ENCODE results near the gene BANP. TPM values are rescaled to one million over a fixed set of nuclear protein-coding genes. Genes with fewer than 3 reads are reported as not detected.

BANP gene
- total and polyA plus RNA-seq, 2 donors (not counting 3 experiments of a cell fraction or from before 2014, with no cell fraction given): 22.4 to 33.8 TPM

- Histone ChIP-seq H3K36me3 (ENCODE audit: control insufficient read depth in 2 of 2, extremely low read depth in 1 of 2, insufficient read depth in 2 of 2, low read length in 2 of 2) (no peaks in the 10 kb centered on the region), H3K79me2 (ENCODE audit: control insufficient read depth, insufficient read depth, low read length) (no peaks in the 10 kb centered on the region), H3K4me1 (ENCODE audit: control insufficient read depth, extremely low read depth, insufficient read depth, low read length) (no peaks in the 10 kb centered on the region), H2AFZ (ENCODE audit: low read depth, low read length) (no peak overlapping the region), H3K9me3 (replicated peaks; ENCODE audit: control insufficient read depth, insufficient read depth, low read length) (no peaks in the 10 kb centered on the region), H3K9me1 (replicated peaks; ENCODE audit: control insufficient read depth, extremely low read depth, insufficient read depth, low read length) (no peaks in the 10 kb centered on the region), H3K27ac (ENCODE audit: insufficient read depth, low read depth, low read length) (no peak overlapping the region), H3K4me2 (ENCODE audit: insufficient read depth, low read length) (no peak overlapping the region), H4K20me1 (replicated peaks; ENCODE audit: control insufficient read depth, extremely low read depth, insufficient read depth, low read length) (no peaks in the 10 kb centered on the region), H3K4me3 (replicated peaks in 1 of 3; ENCODE audit: insufficient read depth in 1 of 3, low read depth in 1 of 3, low read length in 3 of 3) (no peak overlapping the region), H3K9ac (replicated peaks; ENCODE audit: extremely low read depth, insufficient read depth, low read length) (no peak overlapping the region), H3K27me3 (ENCODE audit: control insufficient read depth in 2 of 2, insufficient read depth in 2 of 2, low read length in 2 of 2) (no peaks in the 10 kb centered on the region)
- intact Hi-C loops (cut with micrococcal nuclease) (no loop called here), dilution Hi-C loops (cut with MboI; ENCODE audit: extremely low pct_ligation_motif_present, low sequenced_read_pairs) (no loop called here)
- FAIRE-seq (no peak), DNase-seq (ENCODE audit: low read depth, low spot score) (no peak)
- BruUV-seq (replicated peaks): no TSS peak
- TF ChIP-seq CTCF (IDR thresholded peaks at IDR 0.05; ENCODE audit: extremely low read depth in 1 of 2, insufficient read depth in 1 of 2, low read depth in 1 of 2, low read length in 2 of 2): no peak
- TF ChIP-seq FOS (IDR thresholded peaks at IDR 0.05; ENCODE audit: borderline replicate concordance, insufficient read depth, low read length): no peak
- TF ChIP-seq EZH2 (IDR thresholded peaks at IDR 0.05; ENCODE audit: borderline replicate concordance, low read depth, low read length, severe bottlenecking): no peak
- no peak for TF ChIP-seq GATA2 (IDR thresholded peaks at IDR 0.05; ENCODE audit: insufficient read depth, insufficient read length, low read depth, low read length)
- no peak for TF ChIP-seq POLR2A (IDR thresholded peaks at IDR 0.05; ENCODE audit: low read depth, low read length)
- TF ChIP-seq MAX (IDR thresholded peaks at IDR 0.05; ENCODE audit: insufficient read depth, insufficient read length): no peak
- TF ChIP-seq JUN (IDR thresholded peaks at IDR 0.05; ENCODE audit: borderline replicate concordance, insufficient read depth, insufficient read length, low read depth): no peak
- TF ChIP-seq POLR2AphosphoS5 (IDR thresholded peaks at IDR 0.05; ENCODE audit: insufficient read depth, low read depth, low read length): no peak
- TF ChIP-seq MYC (IDR thresholded peaks at IDR 0.05; ENCODE audit: low read depth, low read length): no peak
- ChIA-PET POLR2A (no interaction called here), CTCF (interaction anchor here (1.9 kb wide), 1 partner anchor 140 kb away, joined by 4 read pairs; no protein-coding TSS in a partner anchor)
Observed at GRCh38 chr16:87918866-87919680, 32.2 kb upstream of the BANP start.

Data from endothelial cell of umbilical vein (primary cell).